HEK293 (cell line): ENCODE measurements around the gene PNLIP.

Source experiments
- ZBTB17 ChIP-seq: fragments of 450-650 bp; formaldehyde crosslinking; IDR thresholded peaks from 2 replicates; pipeline ENCODE4 v1.5.1; 2016; ENCODE audit warnings: missing biosample characterization, missing genetic modification characterization
- ZBTB48 ChIP-seq: fragments of 450-650 bp; formaldehyde crosslinking; IDR thresholded peaks from 2 replicates; pipeline ENCODE4 v1.5.1; 2016; ENCODE audit warnings: missing biosample characterization, missing genetic modification characterization
- ZEB2 ChIP-seq: fragments of 450-650 bp; formaldehyde crosslinking; IDR thresholded peaks from 2 replicates; pipeline ENCODE4 v1.5.1; 2016; ENCODE audit warnings: missing biosample characterization, missing genetic modification characterization
- ZNF416 ChIP-seq: fragments of 450-650 bp; formaldehyde crosslinking; IDR thresholded peaks from 2 replicates; pipeline ENCODE4 v1.5.1; 2016; ENCODE audit warnings: missing biosample characterization, missing genetic modification characterization
- ZNF629 ChIP-seq: fragments of 450-650 bp; formaldehyde crosslinking; IDR thresholded peaks from 2 replicates; pipeline ENCODE4 v1.5.1; 2017; ENCODE audit warnings: missing biosample characterization, missing genetic modification characterization
- TF ChIP-seq, protein P1 (sequence below): fragments of 450-650 bp; formaldehyde crosslinking; IDR thresholded peaks from 2 replicates; pipeline ENCODE4 v1.5.1; 2016; ENCODE audit warnings: missing biosample characterization, missing genetic modification characterization
- TF ChIP-seq, protein P2 (sequence below): fragments of 450-650 bp; formaldehyde crosslinking; IDR thresholded peaks from 2 replicates; pipeline ENCODE4 v1.5.1; 2016; ENCODE audit warnings: missing biosample characterization, missing genetic modification characterization
- TF ChIP-seq, protein P3 (sequence below): fragments of 450-650 bp; formaldehyde crosslinking; IDR thresholded peaks from 2 replicates; pipeline ENCODE4 v1.5.1; 2016; ENCODE audit warnings: missing biosample characterization, missing genetic modification characterization
- TF ChIP-seq, protein P4 (sequence below): fragments of 450-650 bp; formaldehyde crosslinking; IDR thresholded peaks from 2 replicates; pipeline ENCODE4 v1.5.1; 2016; ENCODE audit warnings: missing biosample characterization, missing genetic modification characterization
- TF ChIP-seq, protein P5 (sequence below): sonication (generic); formaldehyde crosslinking; IDR thresholded peaks from 2 replicates; pipeline ENCODE4 v1.8.1; 2022; ENCODE audit warnings: mild to moderate bottlenecking, moderate library complexity, missing genetic modification reagents
- TF ChIP-seq, protein P6 (sequence below): fragments of 450-650 bp; formaldehyde crosslinking; IDR thresholded peaks from 2 replicates; pipeline ENCODE4 v1.5.1; 2016; ENCODE audit warnings: missing biosample characterization, missing genetic modification characterization

The PNLIP gene

GRCh38 chr10:116608686-116609594 is 63.2 kb downstream of the PNLIP start (continued):
- TF ChIP-seq ZNF629 (tag by site-specific recombination) (0 out of 2 replicates have a peak, but pooled peaks have one; percentile 11), ZNF416 (tag by site-specific recombination) (no peak), ZEB2 (tag by site-specific recombination) (0 out of 2 replicates have a peak, but pooled peaks have one; percentile 11), ZBTB48 (tag by site-specific recombination) (no peak; the same call in 1 of the 2 replicates), ZBTB17 (tag by site-specific recombination) (peak; percentile 32; the same call in 1 of the 2 replicates)
- TF ChIP-seq, protein P1, sequence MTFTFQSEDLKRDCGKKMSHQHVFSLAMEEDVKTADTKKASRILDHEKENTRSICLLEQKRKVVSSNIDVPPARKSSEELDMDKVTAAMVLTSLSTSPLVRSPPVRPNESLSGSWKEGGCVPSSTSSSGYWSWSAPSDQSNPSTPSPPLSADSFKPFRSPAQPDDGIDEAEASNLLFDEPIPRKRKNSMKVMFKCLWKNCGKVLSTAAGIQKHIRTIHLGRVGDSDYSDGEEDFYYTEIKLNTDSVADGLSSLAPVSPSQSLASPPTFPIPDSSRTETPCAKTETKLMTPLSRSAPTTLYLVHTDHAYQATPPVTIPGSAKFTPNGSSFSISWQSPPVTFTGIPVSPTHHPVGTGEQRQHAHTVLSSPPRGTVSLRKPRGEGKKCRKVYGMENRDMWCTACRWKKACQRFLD (tag by site-specific recombination): no peak
- TF ChIP-seq, protein P2, sequence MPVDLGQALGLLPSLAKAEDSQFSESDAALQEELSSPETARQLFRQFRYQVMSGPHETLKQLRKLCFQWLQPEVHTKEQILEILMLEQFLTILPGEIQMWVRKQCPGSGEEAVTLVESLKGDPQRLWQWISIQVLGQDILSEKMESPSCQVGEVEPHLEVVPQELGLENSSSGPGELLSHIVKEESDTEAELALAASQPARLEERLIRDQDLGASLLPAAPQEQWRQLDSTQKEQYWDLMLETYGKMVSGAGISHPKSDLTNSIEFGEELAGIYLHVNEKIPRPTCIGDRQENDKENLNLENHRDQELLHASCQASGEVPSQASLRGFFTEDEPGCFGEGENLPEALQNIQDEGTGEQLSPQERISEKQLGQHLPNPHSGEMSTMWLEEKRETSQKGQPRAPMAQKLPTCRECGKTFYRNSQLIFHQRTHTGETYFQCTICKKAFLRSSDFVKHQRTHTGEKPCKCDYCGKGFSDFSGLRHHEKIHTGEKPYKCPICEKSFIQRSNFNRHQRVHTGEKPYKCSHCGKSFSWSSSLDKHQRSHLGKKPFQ: peak; percentile 82
- TF ChIP-seq, protein P3, sequence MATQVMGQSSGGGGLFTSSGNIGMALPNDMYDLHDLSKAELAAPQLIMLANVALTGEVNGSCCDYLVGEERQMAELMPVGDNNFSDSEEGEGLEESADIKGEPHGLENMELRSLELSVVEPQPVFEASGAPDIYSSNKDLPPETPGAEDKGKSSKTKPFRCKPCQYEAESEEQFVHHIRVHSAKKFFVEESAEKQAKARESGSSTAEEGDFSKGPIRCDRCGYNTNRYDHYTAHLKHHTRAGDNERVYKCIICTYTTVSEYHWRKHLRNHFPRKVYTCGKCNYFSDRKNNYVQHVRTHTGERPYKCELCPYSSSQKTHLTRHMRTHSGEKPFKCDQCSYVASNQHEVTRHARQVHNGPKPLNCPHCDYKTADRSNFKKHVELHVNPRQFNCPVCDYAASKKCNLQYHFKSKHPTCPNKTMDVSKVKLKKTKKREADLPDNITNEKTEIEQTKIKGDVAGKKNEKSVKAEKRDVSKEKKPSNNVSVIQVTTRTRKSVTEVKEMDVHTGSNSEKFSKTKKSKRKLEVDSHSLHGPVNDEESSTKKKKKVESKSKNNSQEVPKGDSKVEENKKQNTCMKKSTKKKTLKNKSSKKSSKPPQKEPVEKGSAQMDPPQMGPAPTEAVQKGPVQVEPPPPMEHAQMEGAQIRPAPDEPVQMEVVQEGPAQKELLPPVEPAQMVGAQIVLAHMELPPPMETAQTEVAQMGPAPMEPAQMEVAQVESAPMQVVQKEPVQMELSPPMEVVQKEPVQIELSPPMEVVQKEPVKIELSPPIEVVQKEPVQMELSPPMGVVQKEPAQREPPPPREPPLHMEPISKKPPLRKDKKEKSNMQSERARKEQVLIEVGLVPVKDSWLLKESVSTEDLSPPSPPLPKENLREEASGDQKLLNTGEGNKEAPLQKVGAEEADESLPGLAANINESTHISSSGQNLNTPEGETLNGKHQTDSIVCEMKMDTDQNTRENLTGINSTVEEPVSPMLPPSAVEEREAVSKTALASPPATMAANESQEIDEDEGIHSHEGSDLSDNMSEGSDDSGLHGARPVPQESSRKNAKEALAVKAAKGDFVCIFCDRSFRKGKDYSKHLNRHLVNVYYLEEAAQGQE (tag by site-specific recombination): peak; percentile 15; the same call in 1 of the 2 replicates
- TF ChIP-seq, protein P4, sequence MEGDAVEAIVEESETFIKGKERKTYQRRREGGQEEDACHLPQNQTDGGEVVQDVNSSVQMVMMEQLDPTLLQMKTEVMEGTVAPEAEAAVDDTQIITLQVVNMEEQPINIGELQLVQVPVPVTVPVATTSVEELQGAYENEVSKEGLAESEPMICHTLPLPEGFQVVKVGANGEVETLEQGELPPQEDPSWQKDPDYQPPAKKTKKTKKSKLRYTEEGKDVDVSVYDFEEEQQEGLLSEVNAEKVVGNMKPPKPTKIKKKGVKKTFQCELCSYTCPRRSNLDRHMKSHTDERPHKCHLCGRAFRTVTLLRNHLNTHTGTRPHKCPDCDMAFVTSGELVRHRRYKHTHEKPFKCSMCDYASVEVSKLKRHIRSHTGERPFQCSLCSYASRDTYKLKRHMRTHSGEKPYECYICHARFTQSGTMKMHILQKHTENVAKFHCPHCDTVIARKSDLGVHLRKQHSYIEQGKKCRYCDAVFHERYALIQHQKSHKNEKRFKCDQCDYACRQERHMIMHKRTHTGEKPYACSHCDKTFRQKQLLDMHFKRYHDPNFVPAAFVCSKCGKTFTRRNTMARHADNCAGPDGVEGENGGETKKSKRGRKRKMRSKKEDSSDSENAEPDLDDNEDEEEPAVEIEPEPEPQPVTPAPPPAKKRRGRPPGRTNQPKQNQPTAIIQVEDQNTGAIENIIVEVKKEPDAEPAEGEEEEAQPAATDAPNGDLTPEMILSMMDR (tag by site-specific recombination): peak; percentile 24; the same call in 1 of the 2 replicates
- TF ChIP-seq, protein P5, sequence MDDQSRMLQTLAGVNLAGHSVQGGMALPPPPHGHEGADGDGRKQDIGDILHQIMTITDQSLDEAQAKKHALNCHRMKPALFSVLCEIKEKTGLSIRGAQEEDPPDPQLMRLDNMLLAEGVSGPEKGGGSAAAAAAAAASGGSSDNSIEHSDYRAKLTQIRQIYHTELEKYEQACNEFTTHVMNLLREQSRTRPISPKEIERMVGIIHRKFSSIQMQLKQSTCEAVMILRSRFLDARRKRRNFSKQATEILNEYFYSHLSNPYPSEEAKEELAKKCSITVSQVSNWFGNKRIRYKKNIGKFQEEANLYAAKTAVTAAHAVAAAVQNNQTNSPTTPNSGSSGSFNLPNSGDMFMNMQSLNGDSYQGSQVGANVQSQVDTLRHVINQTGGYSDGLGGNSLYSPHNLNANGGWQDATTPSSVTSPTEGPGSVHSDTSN: 0 out of 2 replicates have a peak, but pooled peaks have one; percentile 37
- TF ChIP-seq, protein P6, sequence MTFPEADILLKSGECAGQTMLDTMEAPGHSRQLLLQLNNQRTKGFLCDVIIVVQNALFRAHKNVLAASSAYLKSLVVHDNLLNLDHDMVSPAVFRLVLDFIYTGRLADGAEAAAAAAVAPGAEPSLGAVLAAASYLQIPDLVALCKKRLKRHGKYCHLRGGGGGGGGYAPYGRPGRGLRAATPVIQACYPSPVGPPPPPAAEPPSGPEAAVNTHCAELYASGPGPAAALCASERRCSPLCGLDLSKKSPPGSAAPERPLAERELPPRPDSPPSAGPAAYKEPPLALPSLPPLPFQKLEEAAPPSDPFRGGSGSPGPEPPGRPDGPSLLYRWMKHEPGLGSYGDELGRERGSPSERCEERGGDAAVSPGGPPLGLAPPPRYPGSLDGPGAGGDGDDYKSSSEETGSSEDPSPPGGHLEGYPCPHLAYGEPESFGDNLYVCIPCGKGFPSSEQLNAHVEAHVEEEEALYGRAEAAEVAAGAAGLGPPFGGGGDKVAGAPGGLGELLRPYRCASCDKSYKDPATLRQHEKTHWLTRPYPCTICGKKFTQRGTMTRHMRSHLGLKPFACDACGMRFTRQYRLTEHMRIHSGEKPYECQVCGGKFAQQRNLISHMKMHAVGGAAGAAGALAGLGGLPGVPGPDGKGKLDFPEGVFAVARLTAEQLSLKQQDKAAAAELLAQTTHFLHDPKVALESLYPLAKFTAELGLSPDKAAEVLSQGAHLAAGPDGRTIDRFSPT (tag by site-specific recombination): no peak
